GM18520 (cell line): ENCODE measurements around the gene OLFM1.
"Not testable (repeated sequence)": the region's sequence is repeated elsewhere in the genome, so short reads cannot be mapped to it uniquely, and the experiment has no call there.

Experiments used
- ATAC-seq: cut with Tn5 transposase; IDR thresholded peaks from one replicate; pipeline ENCODE4 v1.9.1; 2021; ENCODE audit not compliant: unreplicated experiment

The OLFM1 gene

GRCh38 chr9:135056541-135056940 lies 30.9 kb upstream of the OLFM1 start:
- no peak for ATAC-seq

- no peak for ATAC-seq
These were observed 26.9 kb upstream of the OLFM1 start for GRCh38 chr9:135060461-135061116.

- no peak for ATAC-seq
These were observed 26.0 kb upstream of the OLFM1 start for GRCh38 chr9:135061441-135061840.

- ATAC-seq: no peak
These were observed 25.2 kb upstream of the OLFM1 start for GRCh38 chr9:135062254-135062653.

- ATAC-seq: not testable (repeated sequence)
These were observed 24.0 kb upstream of the OLFM1 start for GRCh38 chr9:135063466-135063865.

- not testable (repeated sequence) for ATAC-seq
These were observed 23.6 kb upstream of the OLFM1 start for GRCh38 chr9:135063888-135064287.

- ATAC-seq: no peak
These were observed 22.3 kb upstream of the OLFM1 start for GRCh38 chr9:135065151-135065550.

- ATAC-seq: no peak
These were observed 21.7 kb upstream of the OLFM1 start for GRCh38 chr9:135065804-135066203.

- no peak for ATAC-seq
These were observed 21.2 kb upstream of the OLFM1 start for GRCh38 chr9:135066291-135066690.

GRCh38 chr9:135067096-135067710 lies 20.3 kb upstream of the OLFM1 start:
- no peak for ATAC-seq

- ATAC-seq: no peak
These were observed 18.6 kb upstream of the OLFM1 start for GRCh38 chr9:135068776-135069415.

- no peak for ATAC-seq
These were observed 17.8 kb upstream of the OLFM1 start for GRCh38 chr9:135069558-135070197.

- ATAC-seq: no peak
These were observed 17.1 kb upstream of the OLFM1 start for GRCh38 chr9:135070198-135070951.

- no peak for ATAC-seq
These were observed 16.3 kb upstream of the OLFM1 start for GRCh38 chr9:135070964-135071735.

GRCh38 chr9:135073081-135073740 lies 14.3 kb upstream of the OLFM1 start:
- ATAC-seq: no peak

- no peak for ATAC-seq
These were observed 13.6 kb upstream of the OLFM1 start for GRCh38 chr9:135073741-135074305.

- no peak for ATAC-seq
These were observed 12.9 kb upstream of the OLFM1 start for GRCh38 chr9:135074354-135075233.
